NK-92 treated with Interleukin-12 subunit alpha and Interleukin-12 subunit beta, amount 100 ng/mL, for 24 hours (cell line): ENCODE data around the gene ZNF148.
"Not testable (repeated sequence)": the region's sequence is repeated elsewhere in the genome, so short reads cannot be mapped to it uniquely, and the experiment has no call there.

Source experiments
- DNase-seq: peaks from one replicate; lab custom pipeline; 2025; lab: John Stamatoyannopoulos, UW

The ZNF148 gene, protein sequence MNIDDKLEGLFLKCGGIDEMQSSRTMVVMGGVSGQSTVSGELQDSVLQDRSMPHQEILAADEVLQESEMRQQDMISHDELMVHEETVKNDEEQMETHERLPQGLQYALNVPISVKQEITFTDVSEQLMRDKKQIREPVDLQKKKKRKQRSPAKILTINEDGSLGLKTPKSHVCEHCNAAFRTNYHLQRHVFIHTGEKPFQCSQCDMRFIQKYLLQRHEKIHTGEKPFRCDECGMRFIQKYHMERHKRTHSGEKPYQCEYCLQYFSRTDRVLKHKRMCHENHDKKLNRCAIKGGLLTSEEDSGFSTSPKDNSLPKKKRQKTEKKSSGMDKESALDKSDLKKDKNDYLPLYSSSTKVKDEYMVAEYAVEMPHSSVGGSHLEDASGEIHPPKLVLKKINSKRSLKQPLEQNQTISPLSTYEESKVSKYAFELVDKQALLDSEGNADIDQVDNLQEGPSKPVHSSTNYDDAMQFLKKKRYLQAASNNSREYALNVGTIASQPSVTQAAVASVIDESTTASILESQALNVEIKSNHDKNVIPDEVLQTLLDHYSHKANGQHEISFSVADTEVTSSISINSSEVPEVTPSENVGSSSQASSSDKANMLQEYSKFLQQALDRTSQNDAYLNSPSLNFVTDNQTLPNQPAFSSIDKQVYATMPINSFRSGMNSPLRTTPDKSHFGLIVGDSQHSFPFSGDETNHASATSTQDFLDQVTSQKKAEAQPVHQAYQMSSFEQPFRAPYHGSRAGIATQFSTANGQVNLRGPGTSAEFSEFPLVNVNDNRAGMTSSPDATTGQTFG

GRCh38 chr3:125374996-125375941 lies at the start of gene ZNF148:
ZNF148 (minus strand) TSS chr3:125375325; CDS start chr3:125313640, 61,685 bp downstream.
- peak; percentile 88 for DNase-seq

DNA sequence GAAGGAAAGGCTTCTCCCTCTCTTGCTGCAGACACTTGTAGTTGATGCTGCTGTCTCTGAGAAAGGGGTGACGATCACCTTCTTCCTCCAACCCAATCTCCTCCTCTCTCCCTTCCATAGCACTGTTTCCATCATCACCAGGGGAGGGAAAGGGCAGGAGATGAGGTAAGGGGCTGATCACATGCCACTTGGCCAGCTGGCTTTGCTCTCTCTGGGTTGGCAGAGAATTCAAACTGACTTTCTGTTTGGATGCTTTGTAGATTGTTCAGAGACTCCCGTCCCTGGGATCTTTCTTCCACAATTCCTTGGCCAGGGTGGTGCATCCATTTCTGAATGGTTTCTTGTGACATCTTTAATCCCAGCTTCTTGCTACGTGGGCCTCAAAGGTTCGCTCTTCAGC lies 43.2 kb upstream of the ZNF148 start:
- no peak for DNase-seq

- DNase-seq = no peak
These were observed 41.1 kb upstream of the ZNF148 start for GRCh38 chr3:125416235-125416634.

GRCh38 chr3:125414669-125415068 lies 39.5 kb upstream of the ZNF148 start:
- no peak for DNase-seq

GRCh38 chr3:125410922-125411321 lies 35.8 kb upstream of the ZNF148 start:
- DNase-seq = no peak

DNA sequence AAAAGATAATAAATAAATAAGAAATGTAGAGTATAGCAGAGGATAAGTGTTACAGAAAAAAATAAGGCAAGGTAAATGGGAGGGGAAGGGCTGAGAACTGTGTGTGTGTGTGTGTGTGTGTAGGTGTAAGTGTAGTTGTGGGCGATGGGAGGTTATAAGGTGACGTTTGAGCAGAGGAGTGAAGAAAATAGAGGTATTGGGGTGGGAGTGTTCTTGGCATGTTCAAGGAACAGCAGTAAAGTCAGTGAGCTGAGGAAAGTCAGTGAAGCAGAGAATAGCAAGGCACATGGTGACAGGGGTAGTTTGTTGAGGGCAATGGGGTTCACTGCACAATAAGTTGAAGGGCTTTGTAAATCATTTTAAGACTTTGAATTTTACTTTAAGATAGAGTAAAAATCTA lies 30.9 kb upstream of the ZNF148 start:
- DNase-seq = no peak

GRCh38 chr3:125405515-125405914 lies 30.4 kb upstream of the ZNF148 start:
- DNase-seq = not testable (repeated sequence)

DNA sequence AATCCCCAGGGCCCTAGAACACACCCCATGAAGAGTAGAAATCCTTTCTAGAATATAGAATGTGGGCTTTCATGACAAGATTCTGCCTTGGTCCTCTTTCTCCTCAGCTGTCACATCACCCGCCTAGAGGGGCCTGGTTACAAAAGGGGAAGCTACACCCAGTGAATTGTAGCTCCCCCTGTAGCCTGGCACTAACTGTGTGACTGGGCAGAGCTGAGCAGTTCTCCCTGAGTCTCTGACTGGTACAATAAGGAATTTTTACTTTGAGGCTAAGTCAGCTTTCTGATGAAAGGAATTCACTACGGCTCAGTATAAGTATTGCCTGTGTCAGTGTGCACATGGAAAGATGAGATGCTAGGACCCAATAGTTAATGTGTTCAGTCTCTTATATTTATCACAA lies 28.7 kb upstream of the ZNF148 start:
- no peak for DNase-seq

GRCh38 chr3:125402639-125403038 lies 27.5 kb upstream of the ZNF148 start:
- DNase-seq = no peak

DNA sequence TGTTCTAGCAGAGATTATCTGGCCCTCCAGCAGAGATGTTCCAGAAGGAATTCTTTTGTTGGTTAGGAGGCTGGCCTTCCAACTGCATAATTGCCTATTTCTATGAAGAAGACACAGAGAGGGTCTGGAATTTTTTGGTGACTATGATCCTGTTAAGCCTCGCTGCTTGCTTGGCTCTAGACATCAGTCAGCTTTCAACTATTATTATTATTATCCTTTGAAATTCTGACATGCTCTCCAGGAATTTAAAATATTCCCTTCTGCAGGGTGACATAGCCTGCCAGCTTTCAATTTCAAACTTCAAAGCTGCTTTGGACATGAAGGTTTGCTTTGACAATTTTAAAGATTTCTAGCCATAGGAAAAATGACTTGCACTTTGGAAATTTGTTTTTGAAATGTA lies 26.3 kb upstream of the ZNF148 start:
- no peak for DNase-seq

DNA sequence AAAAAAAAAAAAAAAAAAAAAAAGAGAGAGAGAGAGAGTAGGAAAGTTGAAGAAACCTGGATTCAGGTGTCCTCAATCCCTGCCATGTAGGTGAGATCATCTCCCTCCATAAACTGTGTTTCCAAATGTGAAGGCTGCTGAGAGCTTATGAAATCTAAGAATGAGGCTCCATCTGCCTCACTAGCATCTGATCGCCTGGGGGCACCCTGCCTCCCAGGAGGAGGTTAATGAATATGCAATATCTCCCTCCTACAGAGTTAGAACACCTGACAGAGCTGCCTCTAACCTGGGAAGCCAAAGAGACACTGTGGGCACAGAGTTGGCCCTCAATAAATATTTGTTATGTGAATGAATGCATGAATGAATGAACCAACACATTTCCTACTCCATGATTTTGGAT lies 23.8 kb upstream of the ZNF148 start:
- no peak for DNase-seq

DNA sequence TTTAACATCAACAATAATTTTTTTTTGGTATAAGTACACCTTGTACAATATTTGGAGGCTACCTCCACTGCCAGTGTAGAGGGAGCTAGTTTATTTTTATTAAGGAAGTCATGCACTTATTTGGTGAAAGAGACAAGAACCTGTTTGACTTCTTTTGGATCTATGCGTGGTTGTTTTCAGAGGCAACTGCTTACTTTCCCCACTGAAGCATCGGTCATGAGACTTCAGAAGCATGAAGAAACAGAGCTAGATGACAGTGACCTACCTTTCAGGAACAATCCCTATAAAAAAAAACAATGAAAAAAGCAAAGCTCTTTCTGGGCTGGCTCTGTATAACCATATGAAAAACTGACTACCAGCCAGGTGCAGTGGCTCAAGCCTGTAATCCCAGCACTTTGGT lies 20.0 kb upstream of the ZNF148 start:
- DNase-seq = no peak

DNA sequence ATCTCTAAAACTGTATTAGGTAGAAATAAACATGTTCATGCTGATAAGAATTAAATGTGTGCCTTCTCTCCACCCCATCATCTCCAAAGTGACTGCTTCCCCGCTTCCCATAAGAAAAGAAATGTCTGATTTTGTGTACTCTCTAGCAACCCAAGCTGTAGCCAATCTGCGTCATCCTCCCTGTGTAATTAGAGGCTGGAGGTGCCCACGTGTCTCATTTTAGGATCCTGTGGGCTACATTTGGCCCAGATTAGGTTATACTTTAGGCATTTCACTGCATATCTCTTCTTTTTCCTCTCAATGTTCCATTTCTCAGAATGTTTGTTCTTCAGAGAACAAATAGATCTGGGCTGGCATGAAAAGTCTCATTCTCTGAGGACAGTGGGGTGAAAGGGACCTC lies 19.3 kb upstream of the ZNF148 start:
- DNase-seq = no peak

- DNase-seq = no peak
These were observed 14.2 kb upstream of the ZNF148 start for GRCh38 chr3:125389282-125389681.

DNA sequence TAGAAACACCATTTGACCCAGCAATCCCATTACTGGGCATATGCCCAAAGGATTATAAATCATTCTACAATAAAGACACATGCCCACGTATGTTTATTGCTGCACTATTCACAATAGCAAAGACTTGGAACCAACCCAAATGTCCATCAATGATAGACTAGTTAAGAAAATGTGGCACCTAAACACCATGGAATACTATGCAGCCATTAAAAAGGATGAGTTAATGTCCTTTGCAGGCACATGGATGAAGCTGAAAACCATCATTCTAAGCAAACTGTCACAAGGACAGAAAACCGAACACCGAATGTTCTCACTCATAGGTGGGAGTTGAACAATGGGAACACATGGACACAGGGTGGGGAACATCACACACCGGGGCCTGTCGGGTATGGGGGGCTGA lies 13.2 kb upstream of the ZNF148 start:
- not testable (repeated sequence) for DNase-seq

GRCh38 chr3:125386811-125387210 lies 11.7 kb upstream of the ZNF148 start:
- no peak for DNase-seq

GRCh38 chr3:125383744-125384143 lies 8.6 kb upstream of the ZNF148 start:
- no peak for DNase-seq

DNA sequence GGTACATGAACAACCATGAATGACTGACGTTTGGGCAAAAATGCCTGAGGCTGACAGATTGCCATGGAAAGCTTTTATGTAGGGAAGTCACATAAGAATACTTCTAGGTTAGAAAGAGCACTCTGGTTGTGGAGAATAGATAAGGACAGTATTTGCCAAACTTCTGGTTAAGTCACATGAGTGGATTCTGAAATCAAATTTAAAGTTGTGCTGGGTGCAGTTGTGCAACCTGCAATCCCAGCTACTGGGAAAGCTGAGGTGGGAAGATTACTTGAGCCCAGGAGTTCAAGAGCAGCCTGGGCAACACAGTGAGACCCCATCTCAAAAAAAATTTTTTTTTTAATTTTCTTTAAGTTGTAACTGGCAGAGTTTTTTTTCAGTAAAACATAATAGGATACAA lies 7.2 kb upstream of the ZNF148 start:
- no peak for DNase-seq

- DNase-seq = no peak
These were observed 6.6 kb upstream of the ZNF148 start for GRCh38 chr3:125381743-125382142.

DNA sequence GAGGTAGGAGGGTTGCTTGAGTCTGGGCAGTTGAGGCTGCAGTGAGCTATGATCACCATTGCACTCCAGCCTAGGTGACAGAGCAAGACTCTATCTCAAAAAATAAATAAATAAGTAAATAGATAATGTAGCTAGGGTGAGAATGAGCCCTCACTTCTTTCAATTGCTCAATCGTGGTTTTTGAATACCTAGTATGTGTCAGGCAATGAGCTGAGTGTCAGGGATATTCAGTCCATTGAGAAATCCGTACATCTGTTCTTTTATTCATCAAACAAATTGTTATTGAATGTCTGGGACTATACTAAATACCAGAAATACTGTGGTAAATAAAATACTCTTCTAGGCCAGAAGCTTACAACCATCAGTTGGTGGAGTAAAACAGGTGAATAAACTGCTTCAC lies 6.2 kb upstream of the ZNF148 start:
- DNase-seq = no peak

- DNase-seq = no peak
These were observed 4.4 kb upstream of the ZNF148 start for GRCh38 chr3:125379483-125379882.

GRCh38 chr3:125378762-125379161 lies 3.6 kb upstream of the ZNF148 start:
- DNase-seq = no peak
